NCI-H1930 (cell line): ENCODE results near the gene KCTD19.
A peak's percentile ranks its signal among the peaks of the same experiment; 100 is the strongest.
"Not testable (repeated sequence)": the region's sequence is repeated elsewhere in the genome, so short reads cannot be mapped to it uniquely, and the experiment has no call there.

Experiments
- DNase-seq, 2 experiments: peaks; one replicate each; lab custom pipeline; 2025; lab: John Stamatoyannopoulos, UW

The KCTD19 gene

GRCh38 chr16:67326472-67327309, at the start of gene KCTD19, which contains the start of gene LRRC36:
TSS of gene KCTD19 (minus strand) at chr16:67326741. CDS start at chr16:67326707, 34 bp downstream.
TSS of gene LRRC36 (plus strand) at chr16:67326815. CDS start at chr16:67326863, 48 bp downstream.
- peak; percentile 78 to 86 for DNase-seq

DNA sequence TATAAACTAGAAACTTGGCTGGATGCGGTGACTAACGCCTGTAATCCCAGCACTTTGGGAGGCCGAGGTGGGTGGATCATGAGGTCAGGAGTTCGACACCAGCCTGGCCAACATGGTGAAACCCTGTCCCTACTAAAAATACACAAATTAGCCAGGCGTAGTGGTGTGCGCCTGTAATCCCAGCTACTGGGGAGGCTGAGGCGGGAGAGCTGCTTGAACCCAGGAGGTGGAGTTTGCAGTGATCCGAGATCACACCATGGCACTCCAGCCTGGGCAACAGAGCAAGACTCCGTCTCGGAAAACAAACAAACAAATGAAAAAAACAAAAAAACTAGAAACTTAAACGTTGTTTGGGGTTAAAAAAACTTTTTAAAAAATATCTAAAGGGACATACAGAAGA, 49.5 kb upstream of the KCTD19 start:
- DNase-seq: not testable (repeated sequence)

GRCh38 chr16:67372664-67373063, 46.1 kb upstream of the KCTD19 start:
- DNase-seq: no peak

- DNase-seq: no peak
Measured at GRCh38 chr16:67370661-67371060, 44.1 kb upstream of the KCTD19 start.

GRCh38 chr16:67364600-67365235, 38.2 kb upstream of the KCTD19 start:
- no peak for DNase-seq

- no peak for DNase-seq
Measured at GRCh38 chr16:67361038-67361437, 34.5 kb upstream of the KCTD19 start.

GRCh38 chr16:67359540-67360269, 33.2 kb upstream of the KCTD19 start:
- DNase-seq: not testable (repeated sequence)

DNA sequence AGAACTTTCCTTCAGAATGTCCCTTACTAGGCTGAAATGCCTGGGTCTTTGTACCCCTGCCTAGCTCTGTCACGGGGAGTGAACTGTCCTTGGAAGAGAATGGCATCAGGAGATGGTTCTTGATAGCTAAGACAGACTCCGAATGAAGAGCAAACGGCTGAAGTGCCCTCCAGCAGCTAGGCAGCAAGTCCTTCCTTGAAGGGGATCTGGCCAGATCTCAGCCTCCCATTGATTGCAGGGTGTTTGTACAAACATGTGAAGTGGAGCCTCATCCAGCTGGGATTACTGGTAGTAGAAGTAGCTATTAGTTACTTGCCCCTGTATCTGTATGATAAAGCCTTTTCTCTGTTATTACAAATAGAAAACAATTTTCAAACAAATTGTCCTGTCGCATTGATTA, 31.0 kb upstream of the KCTD19 start:
- DNase-seq: no peak

- no peak for DNase-seq
Measured at GRCh38 chr16:67356396-67356795, 29.9 kb upstream of the KCTD19 start.

DNA sequence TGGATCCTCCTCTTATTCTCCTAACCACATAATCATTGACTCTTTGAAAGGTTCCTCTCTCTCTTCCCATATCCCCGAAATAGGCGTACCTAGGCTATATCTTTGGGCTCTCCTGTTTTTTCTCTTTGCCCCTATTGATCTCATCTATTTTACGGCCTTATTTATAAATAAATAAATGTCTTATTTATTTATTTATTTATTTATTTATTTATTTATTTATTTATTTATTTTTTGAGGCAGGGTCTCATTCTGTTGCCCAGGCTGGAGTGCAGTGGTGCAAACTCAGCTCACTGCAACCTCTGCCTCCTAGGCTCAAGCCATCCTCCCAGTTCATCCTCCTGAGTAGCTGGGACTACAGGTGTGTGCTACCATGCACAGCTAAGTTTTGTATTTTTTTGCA, 25.9 kb upstream of the KCTD19 start:
- not testable (repeated sequence) for DNase-seq

DNA sequence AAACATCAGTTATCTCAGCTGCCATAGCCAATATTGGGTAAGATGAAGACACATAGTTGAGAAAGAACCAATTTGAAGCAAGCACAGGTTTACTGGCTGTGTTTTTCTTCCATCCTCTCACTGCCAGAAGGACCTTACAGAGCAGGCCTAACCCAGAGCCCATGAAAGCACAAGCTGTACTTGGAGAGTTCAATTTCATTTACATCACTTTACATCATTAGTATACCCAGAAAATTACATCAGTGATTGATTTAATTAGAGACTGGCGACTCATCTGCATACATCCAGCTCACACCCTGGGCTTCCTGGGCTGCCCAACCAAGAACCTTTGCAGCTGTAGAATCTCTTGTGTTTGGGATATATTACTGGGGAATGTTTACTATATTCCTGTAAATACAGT, 23.8 kb upstream of the KCTD19 start:
- DNase-seq: no peak

- peak in 1 of 2 experiments; percentile 14 for DNase-seq
Measured at GRCh38 chr16:67349172-67349571, 22.6 kb upstream of the KCTD19 start.

DNA sequence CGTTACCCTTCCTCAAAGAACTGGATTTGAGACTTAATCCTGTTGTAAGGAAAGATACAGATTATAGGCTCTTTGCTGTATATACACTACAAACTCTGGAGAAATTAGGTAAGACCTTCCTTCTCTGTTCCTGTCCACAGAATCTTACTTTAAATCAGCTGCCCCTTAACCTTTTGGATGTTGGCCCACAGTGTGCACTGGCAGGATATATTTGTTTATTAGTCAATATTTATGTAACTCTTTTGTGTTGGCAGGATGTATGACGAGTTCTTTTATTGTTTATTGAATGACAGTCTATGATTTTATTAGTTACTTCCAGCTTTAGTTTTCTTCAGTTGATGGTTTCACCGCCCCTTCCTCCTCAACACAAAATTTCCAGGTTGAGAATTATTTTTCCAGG, 19.8 kb upstream of the KCTD19 start:
- no peak for DNase-seq

- no peak for DNase-seq
Measured at GRCh38 chr16:67345401-67345800, 18.9 kb upstream of the KCTD19 start.

DNA sequence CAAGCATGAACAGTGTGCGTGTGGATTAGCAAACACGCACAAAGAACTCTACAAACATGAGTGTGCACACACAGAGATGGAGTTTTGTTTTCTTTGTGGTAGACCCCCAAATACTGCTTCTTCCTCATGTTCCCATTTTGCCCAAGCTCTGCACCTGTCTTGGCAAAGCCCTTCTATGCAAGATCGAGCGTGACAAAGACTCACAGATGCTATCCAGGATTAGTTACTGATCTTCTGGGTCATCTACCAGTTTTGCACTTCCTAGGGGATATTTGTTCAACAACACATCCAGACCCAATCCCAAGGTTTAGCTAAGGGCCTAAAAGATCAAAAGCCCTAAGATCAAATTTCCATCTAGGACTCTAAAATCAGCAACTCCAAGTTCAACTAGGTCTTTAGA, 16.1 kb upstream of the KCTD19 start:
- no peak for DNase-seq

GRCh38 chr16:67341250-67341649, 14.7 kb upstream of the KCTD19 start:
- no peak for DNase-seq

DNA sequence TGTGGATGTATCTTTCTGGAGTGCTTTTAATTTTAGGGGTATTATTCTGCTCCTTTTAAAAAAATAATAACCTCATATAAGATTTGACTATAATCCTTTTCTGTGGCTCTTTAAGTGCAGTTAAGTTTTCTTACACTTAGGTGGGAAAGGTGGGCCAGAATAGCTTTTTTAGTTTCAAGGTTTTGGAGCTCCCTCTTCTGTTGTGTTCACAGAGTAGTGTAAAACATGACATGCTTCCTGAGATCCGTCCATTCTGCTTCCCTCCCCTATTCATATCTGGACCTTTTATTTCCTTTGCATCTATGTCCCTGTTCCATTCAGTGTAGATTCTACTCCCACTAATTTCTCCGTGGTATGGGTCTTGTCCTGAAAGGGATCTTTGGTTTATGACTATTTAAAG, 12.9 kb upstream of the KCTD19 start:
- no peak for DNase-seq

DNA sequence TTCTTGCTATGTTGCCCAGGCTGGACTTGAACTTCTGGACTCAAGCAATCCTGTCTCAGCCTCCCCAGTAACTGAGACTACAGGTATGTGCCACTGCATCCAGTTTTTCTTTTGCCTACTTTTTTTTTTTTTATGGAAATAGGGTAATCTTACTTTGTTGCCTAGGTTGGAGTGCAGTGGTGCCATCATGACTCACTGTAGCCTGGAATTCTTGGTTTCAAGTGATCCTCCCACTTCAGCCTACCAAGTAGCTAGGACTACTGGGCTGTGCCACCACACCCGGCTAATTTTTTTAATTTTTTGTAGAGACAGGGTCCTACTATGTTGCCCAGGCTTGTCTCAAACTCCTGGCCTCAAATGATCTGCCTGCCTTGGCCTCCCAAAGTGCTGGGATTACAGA, 10.1 kb upstream of the KCTD19 start:
- DNase-seq: no peak

GRCh38 chr16:67336116-67336515, 9.6 kb upstream of the KCTD19 start:
- no peak for DNase-seq

DNA sequence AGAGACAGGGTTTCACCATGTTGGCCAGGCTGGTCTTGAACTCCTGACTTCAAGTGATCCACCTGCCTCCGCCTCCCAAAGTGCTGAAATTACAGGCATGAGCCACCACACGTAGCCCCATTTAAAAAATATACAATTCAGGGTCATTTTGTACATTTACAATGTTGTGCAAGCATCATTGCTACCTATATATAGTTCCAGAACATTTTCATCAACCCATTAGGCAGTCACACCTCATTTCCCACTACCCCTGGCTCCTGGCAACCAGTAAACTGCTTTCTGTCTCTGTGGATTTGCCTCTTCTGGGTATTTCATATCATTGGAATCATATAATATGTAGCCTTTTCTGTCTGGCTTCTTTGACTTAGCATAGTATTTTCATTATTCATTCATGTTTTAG, 6.8 kb upstream of the KCTD19 start:
- no peak for DNase-seq

GRCh38 chr16:67329901-67330300, 3.4 kb upstream of the KCTD19 start:
- DNase-seq: no peak

DNA sequence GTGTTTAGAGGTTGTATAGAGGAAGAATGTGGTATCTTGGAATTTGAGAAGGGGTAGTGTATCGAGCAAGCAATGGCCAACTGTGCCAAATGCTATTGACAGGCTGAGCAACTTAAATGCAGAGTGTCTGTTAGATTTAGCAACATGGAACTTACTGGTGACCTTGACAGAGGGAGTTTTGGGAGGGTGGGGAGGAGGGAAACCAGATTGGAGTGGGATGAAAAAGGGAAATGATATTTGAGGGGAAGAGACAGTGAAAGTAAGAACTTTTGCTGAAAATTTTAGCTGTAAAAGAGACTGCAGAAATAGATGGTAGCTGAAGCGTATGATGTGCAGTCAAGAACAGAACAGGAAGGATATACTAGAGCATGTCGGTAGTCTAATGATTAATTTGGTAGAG, 1.2 kb upstream of the KCTD19 start:
- no peak for DNase-seq

GRCh38 chr16:67326115-67326471, 448 bp downstream of the KCTD19 start:
- no peak for DNase-seq
